ENCODE measurements around the gene AMN. TPM values are rescaled to one million over a fixed set of nuclear protein-coding genes. Genes with fewer than 3 reads are reported as not detected.

The AMN gene
- total and polyA plus RNA-seq, 9 of the 15 experiments (the other 6 are each of a cell fraction or from before 2014, with no cell fraction given): 0.04 to 0.14 TPM; not detected in 7

DNA sequence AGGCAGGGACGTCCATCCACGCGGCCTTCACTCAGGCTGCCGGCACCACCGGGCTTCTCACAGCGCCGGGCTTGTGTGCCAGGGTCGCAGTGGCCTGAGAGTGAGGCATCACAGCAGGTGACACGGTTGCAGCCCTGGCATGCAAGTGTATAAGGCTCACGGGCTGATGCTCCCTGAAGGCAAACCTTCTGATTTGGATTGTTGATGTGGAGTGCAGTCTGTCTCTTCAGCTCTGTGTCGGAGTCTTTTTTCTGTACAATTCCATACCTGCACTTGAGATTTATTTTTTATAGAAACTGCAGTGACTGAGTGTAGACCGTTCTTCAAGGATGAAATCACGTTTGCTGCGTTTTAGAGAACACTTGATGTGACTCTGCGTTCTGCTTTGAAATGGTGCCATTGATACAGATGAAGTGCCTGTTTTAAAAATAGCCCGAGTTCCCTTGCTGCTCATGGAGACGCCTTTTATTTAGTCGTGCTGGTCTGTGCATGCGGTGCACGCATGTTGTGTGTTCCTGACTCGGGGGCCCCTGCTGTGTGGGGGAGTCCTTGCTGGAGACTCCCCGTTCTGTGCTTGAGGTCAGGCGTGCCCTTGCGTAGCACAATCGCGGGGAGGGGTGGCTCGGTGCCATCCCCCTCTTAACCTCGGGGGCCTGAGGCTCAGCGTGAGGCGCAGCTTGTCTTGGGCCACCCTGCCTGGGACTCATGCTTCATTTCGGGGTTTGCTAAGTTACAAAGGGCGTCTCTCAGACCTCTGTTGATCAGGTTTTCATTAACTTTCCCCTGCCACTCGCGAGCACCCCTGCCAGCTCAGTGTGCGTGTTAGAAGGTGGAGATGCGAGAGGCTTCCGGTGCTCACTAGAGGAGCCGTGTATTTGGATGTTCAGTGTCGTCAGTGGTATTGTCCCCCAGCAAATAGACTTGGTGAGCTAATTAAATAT is 21.6 kb upstream of the AMN start:
- ATAC-seq (no peak), DNase-seq (ENCODE audit: extremely low read depth in 1 of 4, low spot score in 3 of 4) (peak in 1 of 4 experiments; percentile 1), FAIRE-seq (no peak)
- Histone ChIP-seq H2AFZ (ENCODE audit: low read depth, low read length) (no peak overlapping the region), H3K9ac (ENCODE audit: insufficient read depth in 1 of 2, low read depth in 2 of 2, low read length in 2 of 2) (peak overlapping the region in 1 of 2 experiments; percentile 32; a peak in 1 of 4 replicates), H4K20me1 (replicated peaks; ENCODE audit: control insufficient read depth, insufficient read depth, low read length) (no peaks in the 10 kb centered on the region), H3K9me1 (ENCODE audit: control insufficient read depth, insufficient read depth, low read length) (no peaks in the 10 kb centered on the region), H3K4me3 (no peak overlapping the region), H3K36me3 (ENCODE audit: control insufficient read depth, insufficient read depth, low read length) (peaks cover 14% of the 10 kb centered on the region; the same call in 1 of the 3 replicates), H3K79me2 (ENCODE audit: control insufficient read depth, insufficient read depth, low read length) (no peaks in the 10 kb centered on the region), H3K27me3 (ENCODE audit: control insufficient read depth in 2 of 2, insufficient read depth in 2 of 2, low read length in 2 of 2) (no peaks in the 10 kb centered on the region), H3K4me2 (ENCODE audit: insufficient read depth, low read length) (no peak overlapping the region), H3K27ac (ENCODE audit: extremely low read depth, low read depth, low read length) (no peak overlapping the region), H3K4me1 (replicated peaks in 1 of 2; ENCODE audit: control insufficient read depth in 2 of 2, insufficient read depth in 2 of 2, low read length in 2 of 2) (peaks cover 0 to 5% of the 10 kb centered on the region in 2 experiments; a peak in 2 of 5 replicates), H3K9me3 (replicated peaks; ENCODE audit: control insufficient read depth, insufficient read depth, low read depth, low read length) (no peaks in the 10 kb centered on the region)
- TF ChIP-seq PTTG1 (tag; IDR thresholded peaks at IDR 0.05; ENCODE audit: low read depth) (no peak), NKRF (IDR thresholded peaks at IDR 0.05; ENCODE audit: borderline replicate concordance) (no peak), SAFB2 (IDR thresholded peaks at IDR 0.05; ENCODE audit: borderline replicate concordance, low read depth, low read length, severe bottlenecking) (no peak)
- ChIA-PET POLR2A (no interaction called here), CTCF (ENCODE audit: low intra/inter-chr PET ratio) (no interaction called here)
- intact Hi-C loops (cut with micrococcal nuclease) (no loop called here), in situ Hi-C loops (cut with MboI) (loop anchor here (25.0 kb wide), 1 partner anchor 389 kb away; the partner anchor contains the start of gene ANKRD9)
- no TSS peak for BruUV-seq (replicated peaks)
- WGBS (ENCODE audit: insufficient coverage, low coverage, missing lambda C conversion rate): 89% methylated on average over 32 of the region's 39 CpGs
